Measurements from ENCODE around the gene STRAP.

DNA sequence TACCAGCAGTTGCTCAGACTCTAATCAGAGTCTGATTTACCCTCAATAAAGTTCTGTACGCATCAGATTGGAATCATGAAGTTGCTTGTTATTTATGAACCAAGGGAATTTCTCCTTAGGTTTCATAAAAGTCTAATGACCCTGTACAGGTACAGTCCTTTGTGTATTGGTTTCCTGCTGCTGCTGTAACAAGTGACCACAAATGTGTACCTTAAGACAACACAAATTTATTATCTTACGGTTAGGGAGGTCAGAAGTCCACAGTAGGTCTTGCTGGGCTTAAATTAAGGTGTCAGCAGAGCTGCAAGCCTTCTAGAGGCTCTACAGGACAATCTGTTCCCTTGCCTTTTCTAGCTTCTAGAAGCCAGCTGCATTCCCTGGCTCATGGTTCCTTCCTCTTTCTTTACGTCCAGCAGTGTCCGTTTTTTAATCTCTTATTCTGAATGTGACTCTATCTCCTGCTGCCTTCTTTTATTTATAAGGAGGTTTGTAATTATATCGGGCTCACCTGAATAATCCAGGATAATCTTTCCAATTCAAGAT lies 22.3 kb downstream of the STRAP start:
- TF ChIP-seq, protein P1, sequence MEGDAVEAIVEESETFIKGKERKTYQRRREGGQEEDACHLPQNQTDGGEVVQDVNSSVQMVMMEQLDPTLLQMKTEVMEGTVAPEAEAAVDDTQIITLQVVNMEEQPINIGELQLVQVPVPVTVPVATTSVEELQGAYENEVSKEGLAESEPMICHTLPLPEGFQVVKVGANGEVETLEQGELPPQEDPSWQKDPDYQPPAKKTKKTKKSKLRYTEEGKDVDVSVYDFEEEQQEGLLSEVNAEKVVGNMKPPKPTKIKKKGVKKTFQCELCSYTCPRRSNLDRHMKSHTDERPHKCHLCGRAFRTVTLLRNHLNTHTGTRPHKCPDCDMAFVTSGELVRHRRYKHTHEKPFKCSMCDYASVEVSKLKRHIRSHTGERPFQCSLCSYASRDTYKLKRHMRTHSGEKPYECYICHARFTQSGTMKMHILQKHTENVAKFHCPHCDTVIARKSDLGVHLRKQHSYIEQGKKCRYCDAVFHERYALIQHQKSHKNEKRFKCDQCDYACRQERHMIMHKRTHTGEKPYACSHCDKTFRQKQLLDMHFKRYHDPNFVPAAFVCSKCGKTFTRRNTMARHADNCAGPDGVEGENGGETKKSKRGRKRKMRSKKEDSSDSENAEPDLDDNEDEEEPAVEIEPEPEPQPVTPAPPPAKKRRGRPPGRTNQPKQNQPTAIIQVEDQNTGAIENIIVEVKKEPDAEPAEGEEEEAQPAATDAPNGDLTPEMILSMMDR (IDR thresholded peaks at IDR 0.05; ENCODE audit: insufficient read depth, low read length), result no peak
- TF ChIP-seq POLR2AphosphoS5 (IDR thresholded peaks at IDR 0.05; ENCODE audit: low read depth), result no peak
- TF ChIP-seq, protein P2, sequence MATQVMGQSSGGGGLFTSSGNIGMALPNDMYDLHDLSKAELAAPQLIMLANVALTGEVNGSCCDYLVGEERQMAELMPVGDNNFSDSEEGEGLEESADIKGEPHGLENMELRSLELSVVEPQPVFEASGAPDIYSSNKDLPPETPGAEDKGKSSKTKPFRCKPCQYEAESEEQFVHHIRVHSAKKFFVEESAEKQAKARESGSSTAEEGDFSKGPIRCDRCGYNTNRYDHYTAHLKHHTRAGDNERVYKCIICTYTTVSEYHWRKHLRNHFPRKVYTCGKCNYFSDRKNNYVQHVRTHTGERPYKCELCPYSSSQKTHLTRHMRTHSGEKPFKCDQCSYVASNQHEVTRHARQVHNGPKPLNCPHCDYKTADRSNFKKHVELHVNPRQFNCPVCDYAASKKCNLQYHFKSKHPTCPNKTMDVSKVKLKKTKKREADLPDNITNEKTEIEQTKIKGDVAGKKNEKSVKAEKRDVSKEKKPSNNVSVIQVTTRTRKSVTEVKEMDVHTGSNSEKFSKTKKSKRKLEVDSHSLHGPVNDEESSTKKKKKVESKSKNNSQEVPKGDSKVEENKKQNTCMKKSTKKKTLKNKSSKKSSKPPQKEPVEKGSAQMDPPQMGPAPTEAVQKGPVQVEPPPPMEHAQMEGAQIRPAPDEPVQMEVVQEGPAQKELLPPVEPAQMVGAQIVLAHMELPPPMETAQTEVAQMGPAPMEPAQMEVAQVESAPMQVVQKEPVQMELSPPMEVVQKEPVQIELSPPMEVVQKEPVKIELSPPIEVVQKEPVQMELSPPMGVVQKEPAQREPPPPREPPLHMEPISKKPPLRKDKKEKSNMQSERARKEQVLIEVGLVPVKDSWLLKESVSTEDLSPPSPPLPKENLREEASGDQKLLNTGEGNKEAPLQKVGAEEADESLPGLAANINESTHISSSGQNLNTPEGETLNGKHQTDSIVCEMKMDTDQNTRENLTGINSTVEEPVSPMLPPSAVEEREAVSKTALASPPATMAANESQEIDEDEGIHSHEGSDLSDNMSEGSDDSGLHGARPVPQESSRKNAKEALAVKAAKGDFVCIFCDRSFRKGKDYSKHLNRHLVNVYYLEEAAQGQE (IDR thresholded peaks at IDR 0.05; ENCODE audit: insufficient replicate concordance, low read depth), result no peak
- TF ChIP-seq SPI1 (IDR thresholded peaks at IDR 0.05; ENCODE audit: borderline replicate concordance, low read depth), result no peak
- no peak for TF ChIP-seq GABPA (IDR thresholded peaks at IDR 0.05; ENCODE audit: low read depth)
